ENCODE results near the gene CACNA1G.

DNA sequence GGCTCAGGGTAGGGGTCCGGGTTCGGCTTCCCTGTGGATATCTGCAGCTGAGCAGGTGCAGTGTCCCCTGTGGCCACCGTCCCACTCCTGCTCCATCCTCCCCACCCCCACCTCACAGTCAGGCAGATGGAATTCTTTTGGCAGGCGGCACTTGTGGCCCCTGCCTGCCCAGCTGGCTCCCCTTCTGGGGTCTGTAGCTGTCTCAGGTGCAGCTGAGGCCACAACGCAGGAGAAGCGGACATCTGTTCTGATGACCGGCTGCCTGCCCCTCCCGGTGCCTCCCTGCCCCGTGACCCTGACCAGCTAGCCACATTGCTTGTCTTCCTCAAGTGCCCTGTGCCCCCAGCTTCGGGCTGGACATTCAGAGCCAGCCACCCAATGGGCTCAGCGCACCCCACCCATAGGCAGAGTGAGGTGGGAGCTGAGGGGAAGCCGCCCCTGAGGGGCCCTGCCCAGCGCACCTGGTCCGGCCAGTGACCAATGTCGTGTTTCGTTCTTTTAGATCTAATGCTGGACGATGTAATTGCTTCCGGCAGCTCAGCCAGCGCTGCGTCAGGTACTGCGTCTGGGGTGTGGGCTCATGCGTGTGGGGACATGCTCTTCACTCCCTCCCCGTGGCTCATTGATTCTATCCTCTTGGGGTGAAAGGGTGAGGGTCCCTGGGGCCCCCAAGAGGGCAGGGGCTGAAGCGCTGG lies 49.0 kb downstream of the CACNA1G start:
- TF ChIP-seq, protein P1, sequence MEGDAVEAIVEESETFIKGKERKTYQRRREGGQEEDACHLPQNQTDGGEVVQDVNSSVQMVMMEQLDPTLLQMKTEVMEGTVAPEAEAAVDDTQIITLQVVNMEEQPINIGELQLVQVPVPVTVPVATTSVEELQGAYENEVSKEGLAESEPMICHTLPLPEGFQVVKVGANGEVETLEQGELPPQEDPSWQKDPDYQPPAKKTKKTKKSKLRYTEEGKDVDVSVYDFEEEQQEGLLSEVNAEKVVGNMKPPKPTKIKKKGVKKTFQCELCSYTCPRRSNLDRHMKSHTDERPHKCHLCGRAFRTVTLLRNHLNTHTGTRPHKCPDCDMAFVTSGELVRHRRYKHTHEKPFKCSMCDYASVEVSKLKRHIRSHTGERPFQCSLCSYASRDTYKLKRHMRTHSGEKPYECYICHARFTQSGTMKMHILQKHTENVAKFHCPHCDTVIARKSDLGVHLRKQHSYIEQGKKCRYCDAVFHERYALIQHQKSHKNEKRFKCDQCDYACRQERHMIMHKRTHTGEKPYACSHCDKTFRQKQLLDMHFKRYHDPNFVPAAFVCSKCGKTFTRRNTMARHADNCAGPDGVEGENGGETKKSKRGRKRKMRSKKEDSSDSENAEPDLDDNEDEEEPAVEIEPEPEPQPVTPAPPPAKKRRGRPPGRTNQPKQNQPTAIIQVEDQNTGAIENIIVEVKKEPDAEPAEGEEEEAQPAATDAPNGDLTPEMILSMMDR (IDR thresholded peaks at IDR 0.05) = no peak
- TF ChIP-seq POLR2A (IDR thresholded peaks at IDR 0.05) (no peak), POLR2AphosphoS5 (IDR thresholded peaks at IDR 0.05) (no peak)

Data from gastroesophageal sphincter (tissue), 3 donors.